Measurements from ENCODE around the gene ROBO3.

Gene ROBO3

GRCh38 chr11:124875943-124876817, 10.9 kb downstream of the ROBO3 start:
- DNase-seq, result peak; percentile 38 to 95 (median 93)

- DNase-seq, result no peak
These were observed 11.8 kb downstream of the ROBO3 start for GRCh38 chr11:124876818-124877630.

GRCh38 chr11:124877631-124877909, 12.3 kb downstream of the ROBO3 start:
- DNase-seq, result no peak

- DNase-seq, result no peak
These were observed 12.9 kb downstream of the ROBO3 start for GRCh38 chr11:124877910-124878758.

GRCh38 chr11:124878759-124879492, 13.7 kb downstream of the ROBO3 start:
- DNase-seq, result no peak

- no peak for DNase-seq
These were observed 14.5 kb downstream of the ROBO3 start for GRCh38 chr11:124879493-124880289.

GRCh38 chr11:124880290-124880611, 15.0 kb downstream of the ROBO3 start:
- no peak for DNase-seq

- no peak for DNase-seq
These were observed 15.7 kb downstream of the ROBO3 start for GRCh38 chr11:124880958-124881357.

- no peak for DNase-seq
These were observed 17.3 kb downstream of the ROBO3 start for GRCh38 chr11:124882339-124883071.

GRCh38 chr11:124884340-124884739, 19.1 kb downstream of the ROBO3 start:
- DNase-seq, result no peak

GRCh38 chr11:124884869-124885479, 19.7 kb downstream of the ROBO3 start:
- no peak for DNase-seq

- no peak for DNase-seq
These were observed 21.2 kb downstream of the ROBO3 start for GRCh38 chr11:124886476-124886875.

- no peak for DNase-seq
These were observed 21.9 kb downstream of the ROBO3 start for GRCh38 chr11:124886978-124887666.

- no peak for DNase-seq
These were observed 22.4 kb downstream of the ROBO3 start for GRCh38 chr11:124887667-124888013.

GRCh38 chr11:124889191-124890091, 24.2 kb downstream of the ROBO3 start:
- DNase-seq, result no peak

- DNase-seq, result no peak
These were observed 24.9 kb downstream of the ROBO3 start for GRCh38 chr11:124890151-124890550.

GRCh38 chr11:124890683-124891372, 25.6 kb downstream of the ROBO3 start:
- no peak for DNase-seq

- no peak for DNase-seq
These were observed 26.2 kb downstream of the ROBO3 start for GRCh38 chr11:124891373-124891861.
